Epithelial cell of esophagus (primary cell): ENCODE results near the gene LZTR1.

ENCODE experiments used
- DNase-seq: peaks from one replicate; pipeline ENCODE4 v3.0.0; 2010; ENCODE audit warnings: low read depth
- H3K4me3 ChIP-seq: 2 replicates; pipeline ENCODE4 v1.5.1; 2011; ENCODE audit warnings: mild to moderate bottlenecking, low read length, control low read depth
- TF ChIP-seq, protein P1 (sequence below): IDR thresholded peaks from 2 replicates; pipeline ENCODE4 v1.5.1; 2011; ENCODE audit warnings: low read depth, mild to moderate bottlenecking, low read length, control low read depth, inconsistent platforms; ENCODE audit not compliant: insufficient read depth; ENCODE audit errors: missing control alignments

Gene LZTR1

DNA sequence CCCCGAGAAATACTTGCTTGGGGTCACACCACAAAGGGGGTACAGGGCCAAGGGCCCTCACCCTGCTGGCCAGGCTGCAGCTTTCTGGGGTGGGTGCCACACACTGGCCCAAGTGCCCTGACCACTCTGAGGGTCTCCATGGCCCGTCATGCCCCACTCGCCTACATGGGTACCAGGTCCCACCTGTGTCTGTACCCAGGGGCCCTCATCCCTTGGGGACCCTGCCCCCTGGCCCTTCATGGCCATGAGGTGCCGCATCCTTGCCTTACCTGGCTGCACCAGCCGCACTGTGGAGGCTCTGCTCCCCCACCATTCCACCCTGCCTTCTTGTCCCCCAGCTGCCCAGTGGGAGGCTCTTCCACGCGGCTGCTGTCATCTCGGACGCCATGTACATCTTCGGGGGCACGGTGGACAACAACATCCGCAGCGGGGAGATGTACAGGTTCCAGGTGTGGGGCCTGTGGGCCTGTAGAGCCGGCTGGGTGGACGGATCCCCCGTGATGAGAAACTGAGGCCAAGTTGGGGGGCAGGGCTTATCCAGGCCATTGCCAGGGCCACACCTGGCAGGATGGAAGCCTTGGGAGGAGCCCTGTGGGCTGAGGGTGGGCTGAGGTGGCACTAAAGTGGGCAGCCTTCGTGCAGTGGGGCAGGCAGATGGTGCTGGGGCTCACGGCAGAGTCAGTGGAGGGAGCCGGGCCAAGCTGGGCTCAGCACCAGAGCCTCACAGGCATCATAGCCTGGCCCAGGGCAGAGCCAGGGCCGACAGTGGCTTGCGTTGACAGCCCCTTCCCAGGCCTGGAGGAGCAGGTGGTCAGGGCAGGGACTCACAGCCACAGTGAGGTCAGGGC, 10.6 kb downstream of the LZTR1 start:
- H3K4me3 ChIP-seq = no peak overlapping the region
- TF ChIP-seq, protein P1, sequence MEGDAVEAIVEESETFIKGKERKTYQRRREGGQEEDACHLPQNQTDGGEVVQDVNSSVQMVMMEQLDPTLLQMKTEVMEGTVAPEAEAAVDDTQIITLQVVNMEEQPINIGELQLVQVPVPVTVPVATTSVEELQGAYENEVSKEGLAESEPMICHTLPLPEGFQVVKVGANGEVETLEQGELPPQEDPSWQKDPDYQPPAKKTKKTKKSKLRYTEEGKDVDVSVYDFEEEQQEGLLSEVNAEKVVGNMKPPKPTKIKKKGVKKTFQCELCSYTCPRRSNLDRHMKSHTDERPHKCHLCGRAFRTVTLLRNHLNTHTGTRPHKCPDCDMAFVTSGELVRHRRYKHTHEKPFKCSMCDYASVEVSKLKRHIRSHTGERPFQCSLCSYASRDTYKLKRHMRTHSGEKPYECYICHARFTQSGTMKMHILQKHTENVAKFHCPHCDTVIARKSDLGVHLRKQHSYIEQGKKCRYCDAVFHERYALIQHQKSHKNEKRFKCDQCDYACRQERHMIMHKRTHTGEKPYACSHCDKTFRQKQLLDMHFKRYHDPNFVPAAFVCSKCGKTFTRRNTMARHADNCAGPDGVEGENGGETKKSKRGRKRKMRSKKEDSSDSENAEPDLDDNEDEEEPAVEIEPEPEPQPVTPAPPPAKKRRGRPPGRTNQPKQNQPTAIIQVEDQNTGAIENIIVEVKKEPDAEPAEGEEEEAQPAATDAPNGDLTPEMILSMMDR = no peak
- no peak for DNase-seq

DNA sequence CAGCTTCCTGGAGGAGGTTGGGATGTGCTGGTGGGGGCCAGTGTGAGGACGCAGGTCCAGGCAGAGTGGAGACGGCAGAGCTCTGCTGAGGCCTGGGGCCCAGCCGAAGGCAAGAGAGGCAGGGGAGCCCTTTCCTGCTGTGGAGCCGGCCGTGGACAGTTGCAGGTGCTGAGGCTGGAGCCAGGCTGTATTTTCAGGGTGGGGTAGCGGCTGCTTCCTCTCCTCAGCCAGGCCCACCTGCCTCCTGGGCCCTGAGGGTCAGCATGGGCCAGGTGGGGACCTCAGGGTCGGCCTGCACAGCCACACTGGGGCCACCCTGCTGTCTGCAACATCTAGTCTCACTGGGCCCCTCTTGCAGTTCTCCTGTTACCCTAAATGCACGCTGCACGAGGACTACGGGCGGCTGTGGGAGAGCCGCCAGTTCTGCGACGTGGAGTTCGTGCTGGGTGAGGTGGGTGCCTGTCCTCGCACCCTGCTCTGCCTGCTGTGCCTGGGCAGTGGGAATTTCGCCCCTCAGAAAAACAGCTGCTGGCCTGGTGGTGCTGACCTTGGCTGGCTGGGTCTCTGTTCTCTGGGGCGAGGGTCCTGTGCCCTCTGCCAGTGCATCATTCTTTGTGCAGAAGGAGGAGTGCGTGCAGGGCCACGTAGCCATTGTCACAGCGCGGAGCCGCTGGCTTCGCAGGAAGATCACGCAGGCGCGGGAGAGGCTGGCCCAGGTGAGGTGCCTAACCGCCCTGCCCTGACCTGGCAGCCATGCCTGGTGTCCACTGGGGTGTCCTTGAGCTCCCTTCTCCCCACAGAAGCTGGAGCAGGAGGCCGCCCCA, 11.4 kb downstream of the LZTR1 start:
- H3K4me3 ChIP-seq = no peak overlapping the region
- no peak for DNase-seq
- TF ChIP-seq, protein P1 = no peak

DNA sequence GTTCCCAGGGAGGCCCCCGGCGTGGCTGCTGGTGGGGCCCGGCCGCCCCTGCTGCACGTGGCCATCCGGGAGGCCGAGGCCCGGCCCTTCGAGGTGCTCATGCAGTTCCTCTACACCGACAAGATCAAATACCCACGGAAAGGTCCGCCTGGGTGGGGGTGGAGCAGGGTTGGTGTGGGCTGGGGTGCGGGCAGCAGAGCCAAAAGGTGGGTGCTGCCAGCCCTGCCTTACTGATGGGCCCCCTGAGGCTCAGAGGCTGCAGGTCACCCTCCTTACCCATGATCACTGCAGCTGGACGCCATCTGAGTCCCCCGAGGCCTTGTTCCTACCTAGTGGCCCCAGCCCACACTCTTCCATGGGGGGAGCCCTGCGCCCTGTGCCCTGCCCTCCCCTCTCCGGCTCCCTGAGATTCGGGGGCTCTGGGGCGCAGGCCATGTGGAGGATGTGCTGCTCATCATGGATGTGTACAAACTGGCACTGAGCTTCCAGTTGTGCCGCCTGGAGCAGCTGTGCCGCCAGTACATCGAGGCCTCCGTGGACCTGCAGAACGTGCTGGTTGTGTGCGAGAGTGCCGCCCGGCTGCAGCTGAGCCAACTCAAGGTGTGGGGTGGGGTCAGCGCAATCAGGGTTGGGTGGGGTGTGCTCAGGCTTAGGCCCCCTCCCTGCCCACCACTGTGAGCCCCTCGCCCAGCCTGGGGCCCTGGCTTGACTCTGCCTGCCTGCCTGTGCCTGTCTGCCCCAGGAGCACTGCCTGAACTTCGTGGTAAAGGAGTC, 12.2 kb downstream of the LZTR1 start:
- TF ChIP-seq, protein P1 = no peak
- DNase-seq = no peak
- no peak overlapping the region for H3K4me3 ChIP-seq

DNA sequence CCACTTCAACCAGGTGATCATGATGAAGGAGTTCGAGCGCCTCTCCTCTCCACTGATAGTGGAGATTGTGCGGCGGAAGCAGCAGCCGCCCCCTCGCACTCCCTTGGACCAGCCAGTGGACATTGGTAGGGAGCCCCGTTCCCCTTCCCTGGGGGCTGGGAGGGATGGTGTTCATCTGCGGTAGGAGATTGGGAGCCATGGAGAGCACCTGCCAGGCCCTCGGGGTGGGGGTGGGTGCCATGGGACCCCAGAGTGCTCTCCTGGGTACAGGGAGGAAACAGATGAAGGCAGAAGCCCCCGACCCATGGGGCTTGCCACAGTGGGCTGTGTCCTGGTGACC, 12.8 kb downstream of the LZTR1 start:
- no peak for DNase-seq
- TF ChIP-seq, protein P1 = no peak
- H3K4me3 ChIP-seq = no peak overlapping the region

DNA sequence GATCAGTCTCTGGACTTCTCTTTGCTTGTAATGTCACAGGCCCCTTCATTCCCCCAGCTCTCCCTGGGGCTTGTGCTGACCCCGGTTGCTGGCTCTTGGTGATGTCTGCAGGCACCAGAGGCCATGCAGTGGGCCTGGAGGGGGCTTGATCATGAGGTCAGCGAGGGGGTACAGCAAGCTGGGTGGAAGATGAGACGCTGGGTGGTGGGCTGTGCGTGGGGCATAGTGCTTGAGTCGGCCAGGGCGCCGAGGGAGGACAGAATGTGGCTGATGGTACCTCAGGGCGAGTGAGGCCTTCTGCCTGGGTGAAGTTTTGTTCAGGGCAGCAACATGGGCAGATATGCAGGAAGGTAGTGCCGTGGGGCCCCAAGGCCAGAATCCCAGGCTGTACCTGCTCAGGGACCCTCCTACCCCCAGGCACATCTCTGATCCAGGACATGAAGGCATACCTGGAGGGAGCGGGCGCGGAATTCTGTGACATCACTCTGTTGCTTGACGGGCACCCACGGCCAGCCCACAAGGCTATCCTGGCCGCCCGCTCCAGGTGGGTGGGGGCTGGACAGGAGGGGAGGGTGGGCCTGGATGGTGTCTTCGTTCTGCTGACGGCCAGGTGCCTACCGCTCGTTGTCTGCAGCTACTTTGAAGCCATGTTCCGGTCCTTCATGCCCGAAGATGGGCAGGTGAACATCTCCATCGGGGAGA, 13.4 kb downstream of the LZTR1 start:
- TF ChIP-seq, protein P1 = no peak
- DNase-seq = no peak
- H3K4me3 ChIP-seq = no peak overlapping the region

DNA sequence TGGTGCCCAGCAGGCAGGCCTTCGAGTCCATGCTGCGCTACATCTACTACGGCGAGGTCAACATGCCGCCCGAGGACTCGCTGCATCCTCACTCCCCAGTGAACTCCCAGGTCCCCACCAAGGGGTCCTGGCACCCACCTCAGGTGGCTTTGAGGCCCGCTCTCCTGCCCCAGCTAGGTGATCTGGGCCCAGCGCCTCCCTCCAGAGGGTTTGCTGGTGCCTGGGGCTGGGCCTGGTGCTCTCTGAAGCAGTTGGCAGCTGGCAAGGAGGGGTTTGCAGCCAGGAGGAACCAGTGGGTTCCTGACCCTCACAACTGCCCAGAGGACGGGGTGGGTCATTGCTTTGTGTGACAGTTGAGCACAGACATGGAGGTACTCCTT, 13.9 kb downstream of the LZTR1 start:
- DNase-seq = no peak
- TF ChIP-seq, protein P1 = no peak
- no peak overlapping the region for H3K4me3 ChIP-seq
